Effector CD8-positive, alpha-beta T cell (primary cell): ENCODE results near the gene ZBP1.

Experiments used
- DNase-seq: peaks from one replicate; lab custom pipeline; 2025; lab: John Stamatoyannopoulos, UW

Gene ZBP1

GRCh38 chr20:57598491-57598890 is 21.7 kb downstream of the ZBP1 start:
- no peak for DNase-seq

- DNase-seq: no peak
These were observed 22.2 kb downstream of the ZBP1 start for GRCh38 chr20:57598060-57598459.

GRCh38 chr20:57596998-57597939 is 23.0 kb downstream of the ZBP1 start:
- peak; percentile 65 for DNase-seq

GRCh38 chr20:57596358-57596757 is 23.9 kb downstream of the ZBP1 start:
- DNase-seq: no peak

- DNase-seq: no peak
These were observed 24.9 kb downstream of the ZBP1 start for GRCh38 chr20:57595041-57596030.

- DNase-seq: peak; percentile 40
These were observed 25.9 kb downstream of the ZBP1 start for GRCh38 chr20:57594092-57594951.

GRCh38 chr20:57593134-57593886 is 26.9 kb downstream of the ZBP1 start:
- DNase-seq: no peak

- no peak for DNase-seq
These were observed 27.7 kb downstream of the ZBP1 start for GRCh38 chr20:57592263-57593092.

- no peak for DNase-seq
These were observed 28.7 kb downstream of the ZBP1 start for GRCh38 chr20:57591289-57592229.

GRCh38 chr20:57590485-57591288 is 29.5 kb downstream of the ZBP1 start:
- DNase-seq: no peak

- DNase-seq: no peak
These were observed 30.3 kb downstream of the ZBP1 start for GRCh38 chr20:57589728-57590484.

GRCh38 chr20:57589123-57589727 is 31.0 kb downstream of the ZBP1 start:
- DNase-seq: no peak

GRCh38 chr20:57588596-57588995 is 31.6 kb downstream of the ZBP1 start:
- DNase-seq: no peak

GRCh38 chr20:57587989-57588377 is 32.2 kb downstream of the ZBP1 start:
- no peak for DNase-seq

- DNase-seq: no peak
These were observed 32.8 kb downstream of the ZBP1 start for GRCh38 chr20:57587278-57587988.

GRCh38 chr20:57586943-57587277 is 33.3 kb downstream of the ZBP1 start:
- no peak for DNase-seq
